ENCODE measurements around the gene KIF18B. TPM values are rescaled to one million over a fixed set of nuclear protein-coding genes. Genes with fewer than 3 reads are reported as not detected.

KIF18B gene
- polyA plus RNA-seq, 1 experiment: 2.4 TPM

- DNase-seq (ENCODE audit: low read depth, low spot score): no peak
- CTCF ChIA-PET: interaction anchor here (1.9 kb wide), 1 partner anchor 52 kb away, joined by 5 read pairs; no protein-coding TSS in a partner anchor
- Histone ChIP-seq H3K4me3 (ENCODE audit: low read depth, low read length) (no peak overlapping the region), H3K9me3 (ENCODE audit: control insufficient read depth, insufficient read depth, low read length) (no peaks in the 10 kb centered on the region; the same call in 1 of the 2 replicates), H3K27ac (ENCODE audit: low read depth, low read length) (no peak overlapping the region), H3K27me3 (ENCODE audit: control insufficient read depth, insufficient read depth, low read length) (peaks cover 22% of the 10 kb centered on the region)
- no peak for TF ChIP-seq CTCF (IDR thresholded peaks at IDR 0.05; ENCODE audit: low read depth, low read length)
- POLR2A ChIA-PET: interaction anchor here (0.7 kb wide), 1 partner anchor 49 kb away, joined by 3 read pairs; no protein-coding TSS in a partner anchor
These were observed 24.4 kb upstream of the KIF18B start for GRCh38 chr17:44971776-44972483.

GRCh38 chr17:44970136-44970741, 22.7 kb upstream of the KIF18B start:
- Histone ChIP-seq H3K27ac (ENCODE audit: low read depth, low read length) (no peak overlapping the region), H3K27me3 (ENCODE audit: control insufficient read depth, insufficient read depth, low read length) (peaks cover 35% of the 10 kb centered on the region), H3K9me3 (ENCODE audit: control insufficient read depth, insufficient read depth, low read length) (no peaks in the 10 kb centered on the region; the same call in 1 of the 2 replicates), H3K4me3 (ENCODE audit: low read depth, low read length) (peak overlapping the region; percentile 54)
- POLR2A ChIA-PET: interaction anchor here (1.1 kb wide), 1 partner anchor 178 kb away, joined by 3 read pairs; the partner anchor contains the start of gene HEXIM1
- TF ChIP-seq CTCF (IDR thresholded peaks at IDR 0.05; ENCODE audit: low read depth, low read length): no peak
- CTCF ChIA-PET: interaction anchor here (0.7 to 1.9 kb wide), 5 partner anchors 9 to 52 kb away, joined by 3 to 5 read pairs (median 3); no protein-coding TSS in a partner anchor
- no peak for DNase-seq (ENCODE audit: low read depth, low spot score)

GRCh38 chr17:44969144-44969780, 21.7 kb upstream of the KIF18B start:
- POLR2A ChIA-PET: interaction anchor here (0.5 kb wide), 2 partner anchors 45 to 128 kb away, joined by 3 to 4 read pairs; no protein-coding TSS in a partner anchor
- CTCF ChIA-PET: interaction anchor here (0.5 to 1.2 kb wide), 2 partner anchors 10 to 80 kb away, joined by 5 to 6 read pairs; no protein-coding TSS in a partner anchor
- H3K27me3 ChIP-seq (ENCODE audit: control insufficient read depth, insufficient read depth, low read length): peaks cover 41% of the 10 kb centered on the region

More at GRCh38 chr17:44969144-44969780, 21.7 kb upstream of the KIF18B start:
- Histone ChIP-seq H3K27ac (ENCODE audit: low read depth, low read length) (no peak overlapping the region), H3K4me3 (ENCODE audit: low read depth, low read length) (no peak overlapping the region), H3K9me3 (ENCODE audit: control insufficient read depth, insufficient read depth, low read length) (no peaks in the 10 kb centered on the region; the same call in 1 of the 2 replicates)
- TF ChIP-seq CTCF (IDR thresholded peaks at IDR 0.05; ENCODE audit: low read depth, low read length): no peak
- no peak for DNase-seq (ENCODE audit: low read depth, low spot score)
